GM18505 (cell line): Measurements from ENCODE around the gene BEST1.
A peak's percentile ranks its signal among the peaks of the same experiment; 100 is the strongest.

ENCODE experiments used
- ATAC-seq: cut with Tn5 transposase; IDR thresholded peaks from one replicate; pipeline ENCODE4 v1.9.1; 2021; ENCODE audit not compliant: unreplicated experiment
- POLR2A ChIP-seq: IDR thresholded peaks from 4 replicates; pipeline ENCODE4 v1.6.1; 2011; ENCODE audit warnings: borderline replicate concordance; ENCODE audit not compliant: insufficient read depth, insufficient read length; ENCODE audit errors: extremely low read depth

Gene BEST1

GRCh38 chr11:61968758-61969390 is 18.7 kb downstream of the BEST1 start:
- TF ChIP-seq POLR2A: no peak
- ATAC-seq: no peak

- no peak for ATAC-seq
- TF ChIP-seq POLR2A: no peak
Observed at GRCh38 chr11:61969391-61969758, 19.2 kb downstream of the BEST1 start.

- no peak for TF ChIP-seq POLR2A
- ATAC-seq: no peak
Observed at GRCh38 chr11:61969838-61970662, 19.9 kb downstream of the BEST1 start.

- ATAC-seq: no peak
- peak; percentile 61 for TF ChIP-seq POLR2A
Observed at GRCh38 chr11:61971248-61972111, 21.3 kb downstream of the BEST1 start.

- no peak for TF ChIP-seq POLR2A
- no peak for ATAC-seq
Observed at GRCh38 chr11:61972112-61972671, 22.0 kb downstream of the BEST1 start.

- no peak for TF ChIP-seq POLR2A
- no peak for ATAC-seq
Observed at GRCh38 chr11:61972672-61973475, 22.7 kb downstream of the BEST1 start.

GRCh38 chr11:61973476-61974162 is 23.5 kb downstream of the BEST1 start:
- ATAC-seq: no peak
- TF ChIP-seq POLR2A: no peak

- ATAC-seq: no peak
- TF ChIP-seq POLR2A: no peak
Observed at GRCh38 chr11:61974766-61975631, 24.8 kb downstream of the BEST1 start.

- TF ChIP-seq POLR2A: no peak
- no peak for ATAC-seq
Observed at GRCh38 chr11:61975638-61976419, 25.7 kb downstream of the BEST1 start.

GRCh38 chr11:61976420-61976800 is 26.3 kb downstream of the BEST1 start:
- no peak for TF ChIP-seq POLR2A
- no peak for ATAC-seq
